ENCODE results near the gene C6orf118. TPM values are rescaled to one million over a fixed set of nuclear protein-coding genes. Genes with fewer than 3 reads are reported as not detected.

C6orf118 gene
- total and polyA plus RNA-seq, 2 of the 13 experiments (the other 11 are each of a cell fraction or from before 2014, with no cell fraction given) = not detected

GRCh38 chr6:165300422-165300936, 8.9 kb downstream of the C6orf118 start (continued):
- no peak for TF ChIP-seq EP300 (IDR thresholded peaks at IDR 0.05; ENCODE audit: low read depth in 2 of 2, low read length in 2 of 2)
- no peak for TF ChIP-seq EP300 (CRISPR knock-in tag; IDR thresholded peaks at IDR 0.05; ENCODE audit: borderline replicate concordance)
- TF ChIP-seq NR2F2 (IDR thresholded peaks at IDR 0.05; ENCODE audit: borderline replicate concordance, low read depth) = no peak
- no peak for TF ChIP-seq KDM2A (CRISPR knock-in tag; IDR thresholded peaks at IDR 0.05; ENCODE audit: borderline replicate concordance, low read depth)
- no peak for TF ChIP-seq ZNF574 (CRISPR knock-in tag; IDR thresholded peaks at IDR 0.05)

- peaks cover 49% of the 10 kb centered on the region for H3K9me3 ChIP-seq (ENCODE audit: low read length)
- ATAC-seq = no peak
- H3K4me1 ChIP-seq (ENCODE audit: insufficient read depth, low read length) = no peaks in the 10 kb centered on the region
- POLR2A ChIA-PET = no interaction called here
- WGBS (ENCODE audit: low lambda C conversion rate) = 3% methylated on average over 5 of the region's 5 CpGs
- no peak overlapping the region for H2AFZ ChIP-seq (ENCODE audit: low read length)
- no peaks in the 10 kb centered on the region for H3K36me3 ChIP-seq (replicated peaks in 1 of 2; ENCODE audit: control insufficient read depth in 1 of 2, insufficient read depth in 2 of 2, low read length in 2 of 2)
- in situ Hi-C loops (cut with HindIII; ENCODE audit: extremely low pct_ligation_motif_present, low pct_unique_long_range_greater_than_20kb) = no loop called here
- H3K4me2 ChIP-seq (ENCODE audit: low read depth, low read length) = no peak overlapping the region
- no peak for DNase-seq (ENCODE audit: low spot score)
- no peaks in the 10 kb centered on the region for H3K79me2 ChIP-seq (ENCODE audit: insufficient read depth, low read length)
- no TSS peak for BruUV-seq (replicated peaks)
- CTCF ChIA-PET (ENCODE audit: low intra/inter-chr PET ratio, low total read pairs) = no interaction called here
- H3K4me3 ChIP-seq (replicated peaks in 1 of 3; ENCODE audit: insufficient read depth in 1 of 3, low read depth in 2 of 3, low read length in 3 of 3) = no peak overlapping the region
- H4K20me1 ChIP-seq (ENCODE audit: insufficient read depth, low read length) = no peaks in the 10 kb centered on the region
- no peak overlapping the region for H3K27ac ChIP-seq (ENCODE audit: extremely low read length, insufficient read depth, low read length)
- intact Hi-C loops (cut with micrococcal nuclease; ENCODE audit: unreplicated experiment) = no loop called here
- H3K27me3 ChIP-seq (ENCODE audit: control insufficient read depth in 1 of 2, insufficient read depth in 2 of 2, low read length in 2 of 2) = no peaks in the 10 kb centered on the region
- H3K9ac ChIP-seq (ENCODE audit: insufficient read depth, low read depth, low read length) = no peak overlapping the region
- no peak for FAIRE-seq
- TF ChIP-seq HNF1A (IDR thresholded peaks at IDR 0.05; ENCODE audit: low read depth) (no peak), HNF1A (CRISPR knock-in tag; IDR thresholded peaks at IDR 0.05; ENCODE audit: borderline replicate concordance) (no peak), RXRA (CRISPR knock-in tag; IDR thresholded peaks at IDR 0.05) (no peak), RAD51 (IDR thresholded peaks at IDR 0.05; ENCODE audit: borderline replicate concordance) (no peak), FOXC1 (CRISPR knock-in tag; IDR thresholded peaks at IDR 0.05; ENCODE audit: borderline replicate concordance) (no peak), SIN3A (IDR thresholded peaks at IDR 0.05; ENCODE audit: borderline replicate concordance, low read depth, low read length) (no peak), KLF16 (CRISPR knock-in tag; IDR thresholded peaks at IDR 0.05) (no peak), KLF15 (CRISPR knock-in tag; IDR thresholded peaks at IDR 0.05; ENCODE audit: borderline replicate concordance) (no peak), ISX (CRISPR knock-in tag; conservative IDR thresholded peaks at IDR 0.05) (no peak)
Observed at GRCh38 chr6:165298875-165299274, 10.5 kb downstream of the C6orf118 start.
